ENCODE results near the gene SNX10. TPM values are rescaled to one million over a fixed set of nuclear protein-coding genes. Genes with fewer than 3 reads are reported as not detected.
A peak's percentile ranks its signal among the peaks of the same experiment; 100 is the strongest.

SNX10 gene
- total and polyA plus RNA-seq, 2 donors, result 15.9 TPM

DNA sequence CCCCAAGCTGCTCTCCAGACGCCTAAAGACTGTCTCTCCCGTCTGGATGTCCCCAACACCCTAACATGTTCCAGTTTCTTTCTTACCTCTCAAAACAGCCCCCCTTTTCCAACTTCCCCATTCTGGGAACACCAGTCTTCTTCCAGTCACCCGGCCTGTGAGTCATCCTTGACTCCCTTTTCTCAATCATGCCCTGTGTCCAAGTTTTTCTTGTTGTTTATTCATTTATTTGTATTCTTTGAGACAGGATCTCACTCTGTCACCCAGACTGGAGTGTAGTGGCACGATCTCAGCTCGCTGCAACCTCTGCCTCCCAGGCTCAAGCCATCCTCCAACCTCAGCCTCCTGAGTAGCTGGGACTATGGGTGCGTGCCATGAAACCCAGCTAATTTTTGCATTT is 15.6 kb downstream of the SNX10 start:
- no peaks in the 10 kb centered on the region for H3K27me3 ChIP-seq (ENCODE audit: control insufficient read depth in 2 of 2, insufficient read depth in 1 of 2, low read length in 1 of 2)
- no peak overlapping the region for H3K4me3 ChIP-seq (ENCODE audit: low read length in 2 of 2)
- peaks cover 6 to 8% of the 10 kb centered on the region in 2 donors for H3K36me3 ChIP-seq (ENCODE audit: control insufficient read depth in 2 of 2, insufficient read depth in 2 of 2, low read length in 1 of 2)
- H3K4me1 ChIP-seq (ENCODE audit: control insufficient read depth in 2 of 2, insufficient read depth in 2 of 2, low read length in 2 of 2), result peaks cover 0 to 20% of the 10 kb centered on the region in 2 donors
- WGBS, result 95% methylated on average over 6 of the region's 6 CpGs
- no peak for DNase-seq (ENCODE audit: low read depth in 6 of 9, low spot score in 9 of 9)
- no peaks in the 10 kb centered on the region for H3K9me3 ChIP-seq (ENCODE audit: control insufficient read depth in 2 of 2, insufficient read depth in 1 of 2, low read length in 1 of 2)
- H3K27ac ChIP-seq (ENCODE audit: low read depth in 1 of 2, low read length in 1 of 2), result no peak overlapping the region

DNA sequence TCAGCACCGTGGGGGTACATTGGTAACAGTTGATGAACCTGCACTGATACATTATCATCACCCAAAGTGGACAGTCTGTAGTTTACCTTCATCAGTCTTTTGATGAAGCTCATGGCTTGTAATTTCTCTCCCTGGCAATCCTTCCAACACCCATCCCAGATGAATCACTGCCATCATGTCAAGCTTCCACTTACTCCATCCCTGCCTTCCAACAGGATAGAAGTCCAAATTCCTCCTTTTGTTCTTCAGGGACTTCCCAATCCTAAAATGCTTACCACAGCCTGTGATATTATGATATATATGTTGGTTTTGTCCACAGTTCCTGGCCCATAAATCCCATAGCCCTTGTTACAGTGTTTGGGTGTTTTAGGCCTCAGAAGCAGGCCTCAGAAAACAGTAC is 16.1 kb downstream of the SNX10 start:
- WGBS, result 100% methylated on average over 1 of the region's 1 CpG
- Histone ChIP-seq H3K4me3 (ENCODE audit: low read length in 2 of 2) (no peak overlapping the region), H3K4me1 (ENCODE audit: control insufficient read depth in 2 of 2, insufficient read depth in 2 of 2, low read length in 2 of 2) (peaks cover 0 to 20% of the 10 kb centered on the region in 2 donors), H3K27me3 (ENCODE audit: control insufficient read depth in 2 of 2, insufficient read depth in 1 of 2, low read length in 1 of 2) (no peaks in the 10 kb centered on the region), H3K9me3 (ENCODE audit: control insufficient read depth in 2 of 2, insufficient read depth in 1 of 2, low read length in 1 of 2) (no peaks in the 10 kb centered on the region), H3K36me3 (ENCODE audit: control insufficient read depth in 2 of 2, insufficient read depth in 2 of 2, low read length in 1 of 2) (peaks cover 3 to 8% of the 10 kb centered on the region in 2 donors), H3K27ac (ENCODE audit: low read depth in 1 of 2, low read length in 1 of 2) (no peak overlapping the region)
- DNase-seq (ENCODE audit: low read depth in 6 of 9, low spot score in 9 of 9), result no peak

DNA sequence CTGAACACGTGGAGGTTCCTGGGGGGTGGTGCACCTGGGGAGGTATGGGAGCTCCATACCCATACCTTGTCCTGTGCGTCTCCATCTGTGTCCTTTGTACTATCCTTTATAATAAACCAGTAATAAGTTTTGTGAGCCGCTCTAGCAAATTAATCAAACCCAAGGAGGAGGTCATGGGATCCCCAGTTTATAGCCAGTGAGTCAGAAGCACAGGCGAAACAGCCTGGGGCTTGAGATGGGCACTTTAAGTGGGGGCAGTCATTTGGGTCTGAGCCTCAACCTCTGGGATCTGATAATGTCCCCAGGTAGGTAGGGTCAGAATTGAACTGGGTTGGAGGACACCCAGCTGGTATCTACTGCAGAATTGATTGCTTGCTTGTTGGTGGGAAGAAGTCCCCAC is 16.9 kb downstream of the SNX10 start:
- Histone ChIP-seq H3K36me3 (ENCODE audit: control insufficient read depth in 2 of 2, insufficient read depth in 2 of 2, low read length in 1 of 2) (peaks cover 3 to 8% of the 10 kb centered on the region in 2 donors), H3K4me1 (ENCODE audit: control insufficient read depth in 2 of 2, insufficient read depth in 2 of 2, low read length in 2 of 2) (peaks cover 0 to 20% of the 10 kb centered on the region in 2 donors), H3K27ac (ENCODE audit: low read depth in 1 of 2, low read length in 1 of 2) (no peak overlapping the region), H3K9me3 (ENCODE audit: control insufficient read depth in 2 of 2, insufficient read depth in 1 of 2, low read length in 1 of 2) (no peaks in the 10 kb centered on the region), H3K27me3 (ENCODE audit: control insufficient read depth in 2 of 2, insufficient read depth in 1 of 2, low read length in 1 of 2) (no peaks in the 10 kb centered on the region), H3K4me3 (ENCODE audit: low read length in 2 of 2) (no peak overlapping the region)
- DNase-seq (ENCODE audit: low read depth in 6 of 9, low spot score in 9 of 9), result no peak
- 98% methylated on average over 4 of the region's 4 CpGs for WGBS

GRCh38 chr7:26309089-26309488 is 17.4 kb downstream of the SNX10 start:
- H3K4me1 ChIP-seq (ENCODE audit: control insufficient read depth in 2 of 2, insufficient read depth in 2 of 2, low read length in 2 of 2), result peaks cover 0 to 20% of the 10 kb centered on the region in 2 donors
- H3K36me3 ChIP-seq (ENCODE audit: control insufficient read depth in 2 of 2, insufficient read depth in 2 of 2, low read length in 1 of 2), result peaks cover 3 to 8% of the 10 kb centered on the region in 2 donors
- H3K4me3 ChIP-seq (ENCODE audit: low read length in 2 of 2), result no peak overlapping the region
- 99% methylated on average over 5 of the region's 5 CpGs for WGBS
- no peaks in the 10 kb centered on the region for H3K27me3 ChIP-seq (ENCODE audit: control insufficient read depth in 2 of 2, insufficient read depth in 1 of 2, low read length in 1 of 2)
- DNase-seq (ENCODE audit: low read depth in 6 of 9, low spot score in 9 of 9), result no peak
- H3K27ac ChIP-seq (ENCODE audit: low read depth in 1 of 2, low read length in 1 of 2), result no peak overlapping the region
- H3K9me3 ChIP-seq (ENCODE audit: control insufficient read depth in 2 of 2, insufficient read depth in 1 of 2, low read length in 1 of 2), result no peaks in the 10 kb centered on the region

- Histone ChIP-seq H3K27ac (ENCODE audit: low read depth in 1 of 2, low read length in 1 of 2) (no peak overlapping the region), H3K4me3 (ENCODE audit: low read length in 2 of 2) (no peak overlapping the region), H3K9me3 (ENCODE audit: control insufficient read depth in 2 of 2, insufficient read depth in 1 of 2, low read length in 1 of 2) (no peaks in the 10 kb centered on the region), H3K27me3 (ENCODE audit: control insufficient read depth in 2 of 2, insufficient read depth in 1 of 2, low read length in 1 of 2) (no peaks in the 10 kb centered on the region), H3K36me3 (ENCODE audit: control insufficient read depth in 2 of 2, insufficient read depth in 2 of 2, low read length in 1 of 2) (peaks cover under 1 to 8% of the 10 kb centered on the region in 2 donors), H3K4me1 (ENCODE audit: control insufficient read depth in 2 of 2, insufficient read depth in 2 of 2, low read length in 2 of 2) (peaks cover 0 to 1% of the 10 kb centered on the region in 2 donors)
- WGBS, result 59% methylated on average over 4 of the region's 4 CpGs
- DNase-seq (ENCODE audit: low read depth in 6 of 9, low spot score in 9 of 9), result peak in 1 of 9 donors; percentile 34
Observed at GRCh38 chr7:26311798-26312197, 20.1 kb downstream of the SNX10 start.

DNA sequence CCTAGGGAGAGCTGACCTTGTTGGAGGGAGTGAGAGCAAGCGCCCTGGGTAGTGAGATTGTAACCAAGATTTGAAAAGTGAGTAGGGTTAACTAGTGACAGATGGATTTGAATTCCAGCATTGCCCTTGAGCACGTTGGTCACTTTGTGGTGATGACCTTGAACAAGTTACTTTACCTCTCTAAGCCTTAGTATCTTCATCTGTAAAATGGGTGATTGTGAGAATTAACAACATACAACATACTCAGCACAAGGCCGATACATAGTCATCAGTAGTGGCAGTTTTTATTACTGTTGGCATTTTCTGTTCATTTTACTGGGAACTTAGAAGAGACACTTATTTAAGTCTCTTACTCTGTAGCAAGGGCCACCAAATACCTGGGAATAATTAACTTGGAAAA is 25.5 kb downstream of the SNX10 start:
- H3K27ac ChIP-seq (ENCODE audit: low read depth in 1 of 2, low read length in 1 of 2), result no peak overlapping the region
- no peak overlapping the region for H3K4me3 ChIP-seq (ENCODE audit: low read length in 2 of 2)
- H3K27me3 ChIP-seq (ENCODE audit: control insufficient read depth in 2 of 2, insufficient read depth in 1 of 2, low read length in 1 of 2), result no peaks in the 10 kb centered on the region
- no peak for DNase-seq (ENCODE audit: low read depth in 6 of 9, low spot score in 9 of 9)
- no peaks in the 10 kb centered on the region for H3K4me1 ChIP-seq (ENCODE audit: control insufficient read depth in 2 of 2, insufficient read depth in 2 of 2, low read length in 2 of 2)
- WGBS, result 96% methylated on average over 3 of the region's 3 CpGs
- H3K9me3 ChIP-seq (ENCODE audit: control insufficient read depth in 2 of 2, insufficient read depth in 1 of 2, low read length in 1 of 2), result no peaks in the 10 kb centered on the region
- peaks cover 0 to 3% of the 10 kb centered on the region in 2 donors for H3K36me3 ChIP-seq (ENCODE audit: control insufficient read depth in 2 of 2, insufficient read depth in 2 of 2, low read length in 1 of 2)

DNA sequence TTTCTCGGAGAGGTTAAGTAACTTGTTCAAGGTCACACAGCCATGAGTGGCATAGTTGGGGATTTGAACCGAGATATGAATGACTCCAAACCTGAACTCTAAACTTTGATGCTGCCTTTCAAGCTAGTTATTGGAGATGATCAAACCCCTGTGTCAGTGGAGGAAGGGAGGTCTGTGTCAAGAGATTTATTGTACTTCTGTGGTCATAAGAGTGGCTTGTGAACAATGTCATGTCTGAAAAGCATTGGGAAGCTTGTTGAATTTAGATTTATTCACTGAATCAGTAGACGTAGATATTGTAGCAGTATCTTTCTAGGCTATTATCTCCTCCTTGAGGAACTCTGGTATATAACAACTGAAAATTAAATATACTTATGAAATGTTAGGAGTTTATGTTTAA is 27.3 kb downstream of the SNX10 start:
- Histone ChIP-seq H3K36me3 (ENCODE audit: control insufficient read depth in 2 of 2, insufficient read depth in 2 of 2, low read length in 1 of 2) (peaks cover 0 to 3% of the 10 kb centered on the region in 2 donors), H3K27me3 (ENCODE audit: control insufficient read depth in 2 of 2, insufficient read depth in 1 of 2, low read length in 1 of 2) (no peaks in the 10 kb centered on the region), H3K4me1 (ENCODE audit: control insufficient read depth in 2 of 2, insufficient read depth in 2 of 2, low read length in 2 of 2) (no peaks in the 10 kb centered on the region), H3K9me3 (ENCODE audit: control insufficient read depth in 2 of 2, insufficient read depth in 1 of 2, low read length in 1 of 2) (no peaks in the 10 kb centered on the region), H3K27ac (ENCODE audit: low read depth in 1 of 2, low read length in 1 of 2) (no peak overlapping the region), H3K4me3 (ENCODE audit: low read length in 2 of 2) (no peak overlapping the region)
- 94% methylated on average over 3 of the region's 3 CpGs for WGBS
- no peak for DNase-seq (ENCODE audit: low read depth in 6 of 9, low spot score in 9 of 9)

- H3K36me3 ChIP-seq (ENCODE audit: control insufficient read depth in 2 of 2, insufficient read depth in 2 of 2, low read length in 1 of 2), result peaks cover 0 to 3% of the 10 kb centered on the region in 2 donors
- H3K4me1 ChIP-seq (ENCODE audit: control insufficient read depth in 2 of 2, insufficient read depth in 2 of 2, low read length in 2 of 2), result no peaks in the 10 kb centered on the region
- DNase-seq (ENCODE audit: low read depth in 6 of 9, low spot score in 9 of 9), result no peak
- H3K27me3 ChIP-seq (ENCODE audit: control insufficient read depth in 2 of 2, insufficient read depth in 1 of 2, low read length in 1 of 2), result no peaks in the 10 kb centered on the region
- no peak overlapping the region for H3K4me3 ChIP-seq (ENCODE audit: low read length in 2 of 2)
- WGBS, result 78% methylated on average over 3 of the region's 3 CpGs
- H3K27ac ChIP-seq (ENCODE audit: low read depth in 1 of 2, low read length in 1 of 2), result no peak overlapping the region
- no peaks in the 10 kb centered on the region for H3K9me3 ChIP-seq (ENCODE audit: control insufficient read depth in 2 of 2, insufficient read depth in 1 of 2, low read length in 1 of 2)
Observed at GRCh38 chr7:26319636-26320035, 28.0 kb downstream of the SNX10 start.

DNA sequence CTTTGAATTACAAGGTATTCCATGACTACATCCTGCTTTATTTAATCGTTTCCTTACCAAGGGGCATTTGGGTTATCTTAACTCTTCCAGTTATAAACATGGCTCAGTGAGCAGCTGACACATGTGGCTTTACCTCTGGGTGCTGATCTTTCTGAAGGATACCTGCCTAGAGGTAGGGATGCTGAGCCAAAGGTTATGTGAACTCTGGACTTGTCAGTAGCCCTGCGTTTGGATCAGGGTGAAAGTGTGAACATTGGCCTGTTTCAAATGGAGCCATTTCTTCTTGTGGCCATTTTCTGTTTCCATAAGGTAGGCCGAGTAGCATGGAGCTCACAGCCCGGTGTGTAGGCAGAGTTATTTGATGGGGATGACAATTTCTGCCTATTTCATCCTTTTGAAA is 29.2 kb downstream of the SNX10 start:
- Histone ChIP-seq H3K36me3 (ENCODE audit: control insufficient read depth in 2 of 2, insufficient read depth in 2 of 2, low read length in 1 of 2) (peaks cover 0 to 3% of the 10 kb centered on the region in 2 donors), H3K27ac (ENCODE audit: low read depth in 1 of 2, low read length in 1 of 2) (no peak overlapping the region), H3K9me3 (ENCODE audit: control insufficient read depth in 2 of 2, insufficient read depth in 1 of 2, low read length in 1 of 2) (no peaks in the 10 kb centered on the region), H3K4me1 (ENCODE audit: control insufficient read depth in 2 of 2, insufficient read depth in 2 of 2, low read length in 2 of 2) (no peaks in the 10 kb centered on the region), H3K4me3 (ENCODE audit: low read length in 2 of 2) (no peak overlapping the region), H3K27me3 (ENCODE audit: control insufficient read depth in 2 of 2, insufficient read depth in 1 of 2, low read length in 1 of 2) (no peaks in the 10 kb centered on the region)
- 98% methylated on average over 4 of the region's 4 CpGs for WGBS
- DNase-seq (ENCODE audit: low read depth in 6 of 9, low spot score in 9 of 9), result no peak

DNA sequence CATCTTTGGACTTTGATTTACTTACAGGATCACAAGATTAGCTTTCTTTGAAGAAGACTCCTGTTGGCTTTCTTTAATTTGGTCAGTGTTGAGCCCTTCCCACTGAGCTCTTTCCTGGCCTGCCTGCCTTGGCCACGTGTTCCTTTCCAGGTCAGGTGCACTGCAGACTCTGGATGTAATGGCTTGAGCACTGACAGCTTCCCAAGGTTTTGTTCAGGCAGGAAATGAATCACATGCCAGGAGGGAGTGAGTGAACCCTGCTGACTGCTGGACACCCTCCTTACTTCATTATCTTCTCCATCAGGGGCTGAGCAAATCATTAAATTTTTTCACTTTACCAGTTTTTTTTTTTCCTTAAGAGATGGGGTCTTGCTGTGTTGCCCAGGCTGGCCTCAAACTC is 29.8 kb downstream of the SNX10 start:
- DNase-seq (ENCODE audit: low read depth in 6 of 9, low spot score in 9 of 9), result no peak
- H3K9me3 ChIP-seq (ENCODE audit: control insufficient read depth in 2 of 2, insufficient read depth in 1 of 2, low read length in 1 of 2), result no peaks in the 10 kb centered on the region
- WGBS, result 87% methylated on average over 1 of the region's 1 CpG
- H3K4me1 ChIP-seq (ENCODE audit: control insufficient read depth in 2 of 2, insufficient read depth in 2 of 2, low read length in 2 of 2), result no peaks in the 10 kb centered on the region
- H3K4me3 ChIP-seq (ENCODE audit: low read length in 2 of 2), result no peak overlapping the region
- H3K27ac ChIP-seq (ENCODE audit: low read depth in 1 of 2, low read length in 1 of 2), result no peak overlapping the region
- H3K36me3 ChIP-seq (ENCODE audit: control insufficient read depth in 2 of 2, insufficient read depth in 2 of 2, low read length in 1 of 2), result peaks cover 0 to 3% of the 10 kb centered on the region in 2 donors
- H3K27me3 ChIP-seq (ENCODE audit: control insufficient read depth in 2 of 2, insufficient read depth in 1 of 2, low read length in 1 of 2), result no peaks in the 10 kb centered on the region

Data from thymus (tissue), 11 donors.